ENCODE results near the gene C10orf143.
A peak's percentile ranks its signal among the peaks of the same experiment; 100 is the strongest.
"Not testable (repeated sequence)": the region's sequence is repeated elsewhere in the genome, so short reads cannot be mapped to it uniquely, and the experiment has no call there.

The C10orf143 gene

DNA sequence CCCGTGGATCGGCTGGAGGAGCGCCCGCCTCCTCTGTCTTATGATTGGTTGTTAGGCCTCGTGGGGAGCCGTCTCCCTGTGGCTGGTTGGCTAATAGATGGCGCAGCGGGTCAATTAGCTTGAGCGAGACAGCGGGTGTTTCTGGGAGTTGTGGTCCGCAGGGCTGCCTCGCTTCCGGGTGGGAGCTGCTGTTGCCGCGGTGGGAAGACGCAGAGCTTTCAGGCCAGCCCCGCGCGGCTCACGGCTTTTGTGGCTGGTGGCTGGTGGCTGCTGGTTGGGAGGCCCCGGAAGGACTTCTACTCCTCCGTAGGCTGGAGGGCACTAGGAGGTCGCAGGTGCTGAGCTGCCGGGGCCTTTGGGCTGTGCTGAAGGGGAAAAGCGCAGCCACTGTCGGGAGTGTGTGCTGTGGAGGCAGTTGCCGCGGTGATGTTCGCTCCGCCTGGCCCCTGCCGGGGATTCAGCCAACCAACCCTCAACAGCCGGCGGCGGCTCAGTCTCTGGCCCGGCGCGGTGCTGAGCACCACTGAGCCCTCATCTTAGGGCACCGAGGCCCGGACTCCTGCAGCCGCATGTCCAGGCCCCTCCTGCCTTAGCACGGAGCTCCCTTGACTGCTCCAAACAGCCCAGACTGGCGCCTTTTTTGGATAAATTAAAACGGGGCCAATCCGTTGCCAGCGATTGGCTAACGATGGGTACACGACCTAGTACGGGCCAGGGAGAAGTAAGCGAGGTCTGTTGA lies 652 bp upstream of the C10orf143 start:
- Histone ChIP-seq H3K27ac (ENCODE audit: low read depth, low read length) (peak overlapping the region; percentile 91), H3K9ac (ENCODE audit: low read length) (no peak overlapping the region), H3K4me3 (ENCODE audit: low read depth in 1 of 2, low read length in 2 of 2) (peak overlapping the region; percentile 85 to 93), H3K36me3 (ENCODE audit: insufficient read depth, low read length) (no peaks in the 10 kb centered on the region), H3K9me3 (ENCODE audit: low read length) (no peaks in the 10 kb centered on the region), H3K4me1 (ENCODE audit: insufficient read depth, low read length) (peaks cover 26% of the 10 kb centered on the region), H3K27me3 (ENCODE audit: control insufficient read depth in 1 of 2, insufficient read depth in 2 of 2, low read length in 2 of 2) (no peaks in the 10 kb centered on the region)

DNA sequence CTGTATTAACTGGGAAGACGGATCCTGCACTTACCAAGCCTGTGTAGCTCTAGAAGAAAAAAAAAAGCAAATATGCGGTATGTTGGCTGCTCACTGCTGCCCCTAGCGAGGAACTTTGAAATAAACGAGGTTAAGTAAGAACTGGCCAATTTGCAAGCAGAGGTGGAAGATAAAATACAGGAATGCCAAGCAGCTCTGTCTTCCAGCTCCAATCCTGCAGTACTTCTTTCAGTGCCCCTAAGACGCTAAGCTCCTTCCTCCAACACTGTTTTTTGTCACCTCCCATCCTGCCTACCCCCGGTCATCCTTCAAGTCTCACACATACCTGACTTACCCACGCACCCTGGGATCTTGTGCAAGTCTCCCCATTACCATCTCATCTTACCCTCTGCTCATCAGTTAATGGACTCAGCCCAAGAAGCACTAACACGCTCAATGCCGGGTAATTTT lies 809 bp downstream of the C10orf143 start:
- H3K36me3 ChIP-seq (ENCODE audit: insufficient read depth, low read length) = no peaks in the 10 kb centered on the region
- no peaks in the 10 kb centered on the region for H3K9me3 ChIP-seq (ENCODE audit: low read length)
- peak overlapping the region; percentile 91 for H3K27ac ChIP-seq (ENCODE audit: low read depth, low read length)
- no peaks in the 10 kb centered on the region for H3K27me3 ChIP-seq (ENCODE audit: control insufficient read depth in 1 of 2, insufficient read depth in 2 of 2, low read length in 2 of 2)
- H3K4me1 ChIP-seq (ENCODE audit: insufficient read depth, low read length) = peaks cover 26% of the 10 kb centered on the region
- peak overlapping the region; percentile 85 to 93 for H3K4me3 ChIP-seq (ENCODE audit: low read depth in 1 of 2, low read length in 2 of 2)
- H3K9ac ChIP-seq (ENCODE audit: low read length) = no peak overlapping the region

DNA sequence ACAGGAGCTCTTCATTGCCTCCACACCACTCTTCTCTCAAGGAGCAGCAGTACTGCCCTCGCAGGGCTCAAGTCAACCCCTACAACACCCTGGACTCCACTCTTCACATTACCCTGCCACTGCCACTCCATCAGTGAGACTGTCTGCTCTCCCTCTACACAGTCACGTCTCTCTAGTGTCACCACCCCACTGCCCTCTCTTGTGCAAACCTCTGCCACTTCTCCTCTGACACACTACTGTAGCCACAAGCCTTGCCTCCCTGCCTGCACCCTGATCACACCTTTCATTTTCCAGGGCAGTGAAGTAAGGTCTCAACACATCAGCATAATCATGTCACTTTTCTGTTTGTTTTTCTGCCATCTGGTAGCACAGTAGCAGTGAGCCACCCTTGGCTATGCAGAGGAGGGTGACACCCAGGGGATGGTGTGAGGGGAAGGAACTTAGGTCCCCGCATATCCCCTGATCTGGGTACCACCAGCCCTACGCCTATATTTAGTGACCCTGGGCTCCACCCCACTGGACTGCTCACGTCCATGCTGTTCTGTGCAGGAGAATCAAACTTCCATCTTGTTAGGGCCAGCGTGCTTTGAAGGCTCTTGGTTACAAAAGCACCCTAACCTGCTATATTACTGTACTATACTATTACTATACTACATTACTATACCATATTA lies 1.6 kb downstream of the C10orf143 start:
- Histone ChIP-seq H3K27ac (ENCODE audit: low read depth, low read length) (no peak overlapping the region), H3K4me1 (ENCODE audit: insufficient read depth, low read length) (peaks cover 26% of the 10 kb centered on the region), H3K4me3 (ENCODE audit: low read depth in 1 of 2, low read length in 2 of 2) (no peak overlapping the region), H3K9me3 (ENCODE audit: low read length) (no peaks in the 10 kb centered on the region), H3K9ac (ENCODE audit: low read length) (no peak overlapping the region), H3K27me3 (ENCODE audit: control insufficient read depth in 1 of 2, insufficient read depth in 2 of 2, low read length in 2 of 2) (no peaks in the 10 kb centered on the region), H3K36me3 (ENCODE audit: insufficient read depth, low read length) (no peaks in the 10 kb centered on the region)

DNA sequence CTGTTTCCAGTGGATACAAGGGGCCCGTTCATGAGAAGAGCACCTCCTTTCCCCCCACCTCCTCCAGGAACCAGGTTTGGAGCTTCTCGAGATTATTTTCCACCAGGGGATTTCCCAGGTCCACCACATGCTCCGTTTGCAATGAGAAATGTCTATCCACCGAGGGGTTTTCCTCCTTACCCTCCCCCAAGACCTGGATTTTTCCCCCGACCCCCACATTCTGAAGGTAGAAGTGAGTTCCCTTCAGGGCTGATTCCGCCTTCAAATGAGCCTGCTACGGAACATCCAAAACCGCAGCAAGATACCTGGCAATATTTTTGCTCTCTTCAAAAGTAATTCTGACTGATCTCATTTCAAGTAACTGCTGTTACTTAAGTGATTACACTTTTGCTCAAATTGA lies 2.5 kb downstream of the C10orf143 start:
- not testable (repeated sequence) for H3K9ac ChIP-seq (ENCODE audit: low read length); H3K4me3 ChIP-seq (ENCODE audit: low read depth in 1 of 2, low read length in 2 of 2); H3K9me3 ChIP-seq (ENCODE audit: low read length); H3K27ac ChIP-seq (ENCODE audit: low read depth, low read length); H3K27me3 ChIP-seq (ENCODE audit: control insufficient read depth in 1 of 2, insufficient read depth in 2 of 2, low read length in 2 of 2); H3K36me3 ChIP-seq (ENCODE audit: insufficient read depth, low read length)
- peaks cover 26% of the 10 kb centered on the region for H3K4me1 ChIP-seq (ENCODE audit: insufficient read depth, low read length)

DNA sequence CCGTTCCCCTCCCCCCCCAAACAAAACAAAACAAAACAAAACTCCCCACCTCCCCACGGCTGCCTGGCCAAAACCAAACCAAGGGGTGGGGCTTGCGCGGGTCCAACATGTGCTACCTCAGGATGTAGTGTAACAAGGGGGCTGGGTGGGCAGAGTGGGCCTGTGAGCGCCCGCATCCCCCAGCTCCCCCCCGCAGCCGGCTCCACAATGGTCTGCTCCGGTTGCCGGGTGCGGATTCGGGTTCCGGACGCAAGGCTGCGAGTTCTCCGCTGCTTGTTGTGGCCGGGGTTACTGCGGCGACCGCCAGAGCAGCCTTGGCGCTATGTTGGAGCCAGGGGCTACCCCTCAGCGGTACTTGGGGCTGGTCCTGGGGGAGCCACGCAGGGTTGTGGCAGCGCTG lies 4.9 kb downstream of the C10orf143 start:
- Histone ChIP-seq H3K27ac (ENCODE audit: low read depth, low read length) (no peak overlapping the region), H3K27me3 (ENCODE audit: control insufficient read depth in 1 of 2, insufficient read depth in 2 of 2, low read length in 2 of 2) (no peaks in the 10 kb centered on the region), H3K4me3 (ENCODE audit: low read depth in 1 of 2, low read length in 2 of 2) (no peak overlapping the region), H3K36me3 (ENCODE audit: insufficient read depth, low read length) (no peaks in the 10 kb centered on the region), H3K9me3 (ENCODE audit: low read length) (no peaks in the 10 kb centered on the region), H3K4me1 (ENCODE audit: insufficient read depth, low read length) (peaks cover 13% of the 10 kb centered on the region), H3K9ac (ENCODE audit: low read length) (no peak overlapping the region)

DNA sequence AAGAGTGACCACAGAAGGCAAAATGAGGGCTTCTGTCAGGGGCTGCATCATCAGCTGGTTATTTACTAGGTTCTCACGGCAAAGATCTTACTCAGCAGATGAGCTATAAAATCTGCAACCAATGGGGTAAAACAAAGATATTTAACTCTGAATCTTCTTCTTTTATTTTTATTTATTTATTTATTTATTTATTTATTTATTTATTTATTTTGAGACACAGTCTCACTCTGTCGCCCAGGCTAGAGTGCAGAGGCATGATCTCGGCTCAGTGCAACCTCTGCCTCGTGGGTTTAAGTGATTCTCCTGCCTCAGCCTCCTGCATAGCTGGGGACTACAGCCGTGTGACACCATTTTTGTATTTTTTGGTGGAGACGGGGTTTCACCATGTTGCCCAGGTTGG lies 11.3 kb downstream of the C10orf143 start:
- Histone ChIP-seq H3K4me3 (ENCODE audit: low read depth in 1 of 2, low read length in 2 of 2) (no peak overlapping the region), H3K9me3 (ENCODE audit: low read length) (no peaks in the 10 kb centered on the region), H3K9ac (ENCODE audit: low read length) (no peak overlapping the region), H3K36me3 (ENCODE audit: insufficient read depth, low read length) (no peaks in the 10 kb centered on the region), H3K27ac (ENCODE audit: low read depth, low read length) (no peak overlapping the region), H3K27me3 (ENCODE audit: control insufficient read depth in 1 of 2, insufficient read depth in 2 of 2, low read length in 2 of 2) (no peaks in the 10 kb centered on the region), H3K4me1 (ENCODE audit: insufficient read depth, low read length) (no peaks in the 10 kb centered on the region)

DNA sequence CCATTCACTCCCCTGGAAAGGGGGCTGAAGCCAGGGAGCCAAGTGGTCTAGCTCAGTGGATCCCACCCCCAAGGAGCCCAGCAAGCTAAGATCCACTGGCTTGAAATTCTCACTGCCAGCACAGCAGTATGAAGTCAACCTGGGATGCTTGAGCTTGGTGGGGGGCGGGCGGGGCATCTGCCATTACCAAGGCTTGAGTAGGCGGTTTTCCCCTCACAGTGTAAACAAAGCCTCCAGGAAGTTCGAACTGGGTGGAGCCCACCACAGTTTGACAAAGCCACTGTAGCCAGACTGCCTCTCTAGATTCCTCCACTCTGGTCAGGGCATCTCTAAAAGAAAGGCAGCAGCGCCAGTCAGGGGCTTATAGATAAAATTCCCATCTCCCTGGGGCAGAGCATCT lies 20.1 kb downstream of the C10orf143 start:
- H3K9ac ChIP-seq (ENCODE audit: low read length); H3K4me3 ChIP-seq (ENCODE audit: low read depth in 1 of 2, low read length in 2 of 2); H3K27ac ChIP-seq (ENCODE audit: low read depth, low read length); H3K4me1 ChIP-seq (ENCODE audit: insufficient read depth, low read length); H3K27me3 ChIP-seq (ENCODE audit: control insufficient read depth in 1 of 2, insufficient read depth in 2 of 2, low read length in 2 of 2); H3K36me3 ChIP-seq (ENCODE audit: insufficient read depth, low read length); H3K9me3 ChIP-seq (ENCODE audit: low read length): not testable (repeated sequence)

DNA sequence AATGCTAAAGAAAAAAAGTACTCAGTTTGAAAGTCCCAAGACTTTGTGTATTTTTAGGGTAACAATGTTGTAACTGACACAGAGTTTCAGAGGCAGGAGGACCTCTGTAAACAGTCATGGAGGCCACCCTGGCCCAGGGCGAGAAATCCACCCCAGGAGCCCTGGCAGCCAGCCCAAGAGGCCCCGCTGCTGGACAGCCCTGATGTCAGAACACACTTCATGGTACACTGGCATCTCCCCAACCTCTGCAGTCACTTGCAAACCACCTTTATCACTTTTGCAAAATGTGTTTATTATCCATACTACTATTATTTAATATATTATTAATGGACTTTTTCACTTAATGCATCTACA lies 30.2 kb downstream of the C10orf143 start:
- H3K9ac ChIP-seq (ENCODE audit: low read length) = no peak overlapping the region
- H3K27me3 ChIP-seq (ENCODE audit: control insufficient read depth in 1 of 2, insufficient read depth in 2 of 2, low read length in 2 of 2) = no peaks in the 10 kb centered on the region
- H3K9me3 ChIP-seq (ENCODE audit: low read length) = no peaks in the 10 kb centered on the region
- H3K27ac ChIP-seq (ENCODE audit: low read depth, low read length) = no peak overlapping the region
- no peak overlapping the region for H3K4me3 ChIP-seq (ENCODE audit: low read depth in 1 of 2, low read length in 2 of 2)
- H3K36me3 ChIP-seq (ENCODE audit: insufficient read depth, low read length) = peaks cover 4% of the 10 kb centered on the region
- no peaks in the 10 kb centered on the region for H3K4me1 ChIP-seq (ENCODE audit: insufficient read depth, low read length)

DNA sequence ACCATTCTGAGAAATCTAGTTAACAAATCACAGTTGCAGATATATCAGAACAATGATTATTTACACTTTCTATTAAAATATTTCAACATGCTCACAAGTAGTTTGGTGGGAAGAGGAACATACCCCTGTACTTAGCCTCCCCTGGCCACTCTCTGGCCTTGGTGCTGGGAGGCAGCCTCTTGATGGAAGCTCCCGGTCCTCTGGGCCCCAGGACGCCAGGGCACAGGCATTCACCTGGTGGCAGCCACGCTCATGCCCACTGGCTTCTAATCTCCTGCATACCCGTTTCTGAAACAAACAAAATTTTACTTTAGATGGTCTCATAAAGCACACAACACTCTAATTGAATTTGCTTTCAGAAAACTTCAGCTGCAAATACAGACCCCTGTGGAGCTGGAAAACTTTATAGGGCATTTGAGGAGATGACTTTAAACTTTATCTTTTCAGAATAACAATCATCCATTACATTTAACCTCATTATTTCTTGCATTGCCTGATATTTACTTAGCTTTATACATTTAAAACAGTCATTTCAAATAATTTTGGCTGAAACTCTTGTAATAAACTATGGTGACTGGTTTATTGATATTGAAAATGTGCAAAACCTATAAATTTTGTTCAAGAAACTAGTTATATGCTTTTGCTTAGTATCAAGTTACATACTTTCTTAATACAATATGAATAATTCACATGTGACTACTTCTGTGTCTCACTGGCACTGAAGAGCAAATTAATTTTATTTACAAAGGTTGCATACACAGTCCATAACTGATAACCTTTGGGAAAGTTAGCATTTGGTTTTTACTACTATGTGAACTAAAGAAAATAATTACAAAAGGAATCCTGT lies 30.8 kb downstream of the C10orf143 start:
- Histone ChIP-seq H3K4me1 (ENCODE audit: insufficient read depth, low read length) (no peaks in the 10 kb centered on the region), H3K36me3 (ENCODE audit: insufficient read depth, low read length) (peaks cover 4% of the 10 kb centered on the region), H3K27ac (ENCODE audit: low read depth, low read length) (no peak overlapping the region), H3K27me3 (ENCODE audit: control insufficient read depth in 1 of 2, insufficient read depth in 2 of 2, low read length in 2 of 2) (no peaks in the 10 kb centered on the region), H3K4me3 (ENCODE audit: low read depth in 1 of 2, low read length in 2 of 2) (no peak overlapping the region), H3K9ac (ENCODE audit: low read length) (no peak overlapping the region), H3K9me3 (ENCODE audit: low read length) (no peaks in the 10 kb centered on the region)

DNA sequence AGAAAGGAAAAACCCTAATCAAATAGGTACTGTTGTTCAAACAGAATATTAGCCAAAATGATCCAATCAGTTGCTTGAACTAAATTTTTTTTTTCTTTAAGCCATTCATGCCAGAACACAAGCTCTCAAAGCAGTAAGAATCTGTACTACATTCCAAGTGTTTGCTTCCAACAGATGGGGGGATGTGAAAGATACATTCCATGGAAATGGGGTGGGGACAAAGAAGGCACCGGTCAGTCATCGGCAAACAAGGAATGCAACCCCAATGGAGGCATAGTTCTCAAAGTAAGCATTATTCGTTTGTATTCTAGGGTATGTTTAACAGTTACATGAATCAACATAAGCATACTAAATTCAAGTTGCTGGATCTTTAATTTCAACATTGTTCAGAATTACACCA lies 32.5 kb downstream of the C10orf143 start:
- Histone ChIP-seq H3K9me3 (ENCODE audit: low read length) (no peaks in the 10 kb centered on the region), H3K4me3 (ENCODE audit: low read depth in 1 of 2, low read length in 2 of 2) (no peak overlapping the region), H3K4me1 (ENCODE audit: insufficient read depth, low read length) (no peaks in the 10 kb centered on the region), H3K27me3 (ENCODE audit: control insufficient read depth in 1 of 2, insufficient read depth in 2 of 2, low read length in 2 of 2) (no peaks in the 10 kb centered on the region), H3K27ac (ENCODE audit: low read depth, low read length) (no peak overlapping the region), H3K36me3 (ENCODE audit: insufficient read depth, low read length) (peaks cover 12% of the 10 kb centered on the region), H3K9ac (ENCODE audit: low read length) (no peak overlapping the region)

DNA sequence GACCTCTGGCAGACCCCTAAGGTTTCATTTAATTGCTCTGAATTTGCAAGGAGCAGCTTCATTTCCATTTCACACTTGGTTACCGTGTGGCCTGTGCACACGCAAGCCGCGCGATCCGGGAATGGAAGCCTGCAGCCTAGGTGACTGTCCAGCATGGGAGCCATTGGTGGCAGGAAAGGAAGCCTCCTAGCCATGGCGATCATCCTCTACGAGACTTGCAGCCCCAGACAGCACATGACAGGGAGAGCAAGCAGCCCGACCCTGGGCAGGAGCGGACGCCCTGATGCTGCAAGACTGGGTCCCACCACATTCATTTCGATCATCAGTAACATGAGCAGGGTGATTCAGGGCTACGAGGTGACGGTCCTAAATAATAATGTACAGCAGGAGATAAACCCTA lies 33.9 kb downstream of the C10orf143 start:
- H3K4me1 ChIP-seq (ENCODE audit: insufficient read depth, low read length) = no peaks in the 10 kb centered on the region
- H3K36me3 ChIP-seq (ENCODE audit: insufficient read depth, low read length) = peaks cover 12% of the 10 kb centered on the region
- H3K27ac ChIP-seq (ENCODE audit: low read depth, low read length) = no peak overlapping the region
- no peaks in the 10 kb centered on the region for H3K9me3 ChIP-seq (ENCODE audit: low read length)
- H3K27me3 ChIP-seq (ENCODE audit: control insufficient read depth in 1 of 2, insufficient read depth in 2 of 2, low read length in 2 of 2) = no peaks in the 10 kb centered on the region
- no peak overlapping the region for H3K9ac ChIP-seq (ENCODE audit: low read length)
- no peak overlapping the region for H3K4me3 ChIP-seq (ENCODE audit: low read depth in 1 of 2, low read length in 2 of 2)

Measured in muscle layer of colon (tissue), 2 donors.